COR-L47 (cell line): ENCODE results near the gene MYO5A.
"Not testable (repeated sequence)": the region's sequence is repeated elsewhere in the genome, so short reads cannot be mapped to it uniquely, and the experiment has no call there.

Experiments used
- DNase-seq: peaks from one replicate; lab custom pipeline; 2025; lab: John Stamatoyannopoulos, UW

The MYO5A gene

DNA sequence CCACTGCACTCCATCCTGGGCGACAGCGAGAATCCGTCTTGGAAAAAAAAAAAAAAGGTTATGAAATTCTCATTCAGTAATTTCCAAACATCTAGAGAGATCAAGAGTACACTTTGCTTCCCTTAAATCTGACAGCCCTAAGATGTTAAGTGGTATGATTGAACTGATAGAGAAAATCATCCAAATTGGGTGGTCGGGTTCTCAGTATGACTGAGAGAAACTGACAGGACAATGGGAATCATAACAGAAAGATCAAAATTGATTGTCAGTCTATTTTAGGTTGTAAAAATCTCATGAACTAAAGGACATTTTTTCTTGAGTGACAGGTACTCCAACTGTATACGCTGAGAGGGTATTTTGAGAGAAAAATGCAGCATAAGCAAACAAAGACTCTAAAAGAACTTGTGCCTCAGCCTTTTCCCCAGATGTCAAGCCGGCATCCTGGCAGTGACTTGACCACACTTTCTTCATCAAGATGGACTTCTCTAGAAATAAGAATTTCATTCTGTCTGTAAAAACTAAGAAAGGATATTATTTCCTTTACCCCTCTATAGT lies 65.8 kb downstream of the MYO5A start:
- no peak for DNase-seq

DNA sequence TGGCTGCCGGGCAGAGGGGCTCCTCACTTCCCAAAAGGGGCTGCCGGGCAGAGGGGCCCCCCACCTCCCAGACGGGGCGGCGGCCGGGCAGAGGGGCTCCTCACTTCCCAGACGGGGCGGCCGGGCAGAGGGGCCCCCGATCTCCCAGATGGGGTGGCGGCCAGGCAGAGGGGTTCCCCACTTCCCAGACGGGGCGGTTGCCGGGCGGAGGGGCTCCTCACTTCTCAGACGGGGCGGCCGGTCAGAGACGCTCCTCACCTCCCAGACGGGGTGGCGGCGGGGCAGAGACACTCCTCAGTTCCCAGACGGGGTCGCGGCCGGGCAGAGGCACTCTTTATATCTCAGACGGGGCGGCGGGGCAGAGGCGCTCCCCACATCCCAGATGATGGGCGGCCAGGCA lies 69.0 kb downstream of the MYO5A start:
- DNase-seq = not testable (repeated sequence)

DNA sequence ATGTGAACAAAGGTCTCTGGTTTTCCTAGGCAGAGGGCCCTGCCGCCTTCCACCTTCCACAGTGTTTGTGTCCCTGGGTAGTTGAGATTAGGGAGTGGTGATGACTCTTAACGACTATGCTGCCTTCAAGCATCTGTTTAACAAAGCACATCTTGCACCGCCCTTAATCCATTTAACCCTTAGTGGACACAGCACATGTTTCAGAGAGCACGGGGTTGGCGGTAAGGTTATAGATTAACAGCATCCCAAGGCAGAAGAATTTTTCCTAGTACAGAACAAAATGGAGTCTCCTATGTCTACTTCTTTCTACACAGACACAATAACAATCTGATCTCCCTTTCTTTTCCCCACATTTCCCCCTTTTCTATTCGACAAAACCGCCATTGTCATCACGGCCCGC lies 69.4 kb downstream of the MYO5A start:
- DNase-seq = not testable (repeated sequence)

DNA sequence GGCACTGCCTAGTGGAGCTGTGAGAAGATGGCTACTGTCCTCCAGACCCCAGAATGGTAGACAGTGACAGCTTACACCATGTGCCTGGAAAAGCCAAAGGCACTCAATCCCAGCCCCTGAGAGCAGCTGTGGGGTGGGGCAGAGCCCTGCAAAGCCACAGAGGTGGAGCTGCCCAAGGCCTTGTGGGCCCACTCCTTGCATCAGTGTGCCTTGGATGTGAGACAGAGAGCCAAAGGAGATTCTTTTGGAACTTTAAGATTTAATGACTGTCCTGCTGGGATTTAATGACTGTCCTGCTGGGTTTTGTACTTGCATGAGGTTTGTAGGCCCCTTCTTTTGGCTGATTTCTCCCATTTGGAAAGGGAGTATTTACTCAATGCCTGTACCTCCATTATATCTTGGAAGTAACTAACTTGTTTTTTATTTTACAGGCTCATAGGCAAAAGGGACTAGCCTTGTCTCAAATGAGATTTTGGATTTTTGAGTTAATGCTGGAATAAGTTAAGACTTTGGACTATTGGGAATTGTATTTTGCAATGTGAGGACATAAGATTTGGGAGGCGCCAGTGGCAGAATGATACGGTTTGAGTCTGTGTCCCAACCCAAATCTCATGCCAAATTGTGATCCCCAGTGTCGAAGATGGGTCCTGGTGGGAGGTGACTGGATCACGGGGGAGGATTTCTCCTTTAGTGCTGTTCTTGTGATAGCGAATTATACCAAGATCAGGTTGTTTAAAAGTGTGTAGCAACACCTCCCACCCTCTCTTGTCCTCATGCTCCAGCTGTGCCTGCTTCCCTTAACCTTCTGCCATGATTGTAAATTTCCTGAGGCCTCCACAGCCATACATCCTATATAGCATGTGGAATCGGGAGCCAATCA lies 80.4 kb downstream of the MYO5A start:
- no peak for DNase-seq

DNA sequence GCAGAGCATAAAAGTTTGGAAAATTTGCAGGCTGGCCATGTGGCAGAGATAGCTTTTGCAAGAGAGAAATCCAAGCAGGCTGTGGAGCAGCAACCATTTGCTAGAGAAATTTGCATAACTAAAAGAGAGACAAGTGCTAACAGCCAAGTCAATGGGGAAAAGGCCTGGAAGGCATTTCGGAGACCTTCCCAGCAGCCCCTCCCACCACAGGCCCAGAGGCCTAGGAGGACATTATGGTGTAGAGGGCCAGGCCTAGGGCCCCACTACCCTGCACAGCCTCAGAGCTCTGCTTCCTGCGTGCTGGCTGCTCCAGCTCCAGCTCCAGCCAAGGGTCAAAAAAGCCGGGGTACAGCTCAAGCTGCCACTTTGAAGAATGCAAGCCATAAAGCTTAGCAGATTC lies 82.7 kb downstream of the MYO5A start:
- no peak for DNase-seq

DNA sequence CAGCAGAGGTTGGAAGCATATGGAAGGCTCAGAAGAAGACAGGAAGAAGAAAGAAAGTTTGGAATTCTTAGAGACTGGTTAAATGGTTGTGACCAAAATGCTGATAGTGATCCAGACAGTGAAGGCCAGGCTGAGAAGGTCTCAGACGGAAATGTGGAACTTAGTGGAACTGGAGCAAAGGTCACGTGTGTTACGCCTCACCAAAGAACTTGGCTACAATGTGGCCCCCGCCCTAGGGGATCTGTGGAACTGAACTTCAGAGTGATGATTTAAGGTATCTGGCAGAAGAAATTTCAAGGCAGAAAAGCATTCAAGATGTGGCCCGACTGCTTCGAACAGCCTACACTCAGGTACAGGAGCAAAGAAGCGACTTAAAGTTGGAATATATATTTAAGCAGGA lies 83.1 kb downstream of the MYO5A start:
- no peak for DNase-seq

DNA sequence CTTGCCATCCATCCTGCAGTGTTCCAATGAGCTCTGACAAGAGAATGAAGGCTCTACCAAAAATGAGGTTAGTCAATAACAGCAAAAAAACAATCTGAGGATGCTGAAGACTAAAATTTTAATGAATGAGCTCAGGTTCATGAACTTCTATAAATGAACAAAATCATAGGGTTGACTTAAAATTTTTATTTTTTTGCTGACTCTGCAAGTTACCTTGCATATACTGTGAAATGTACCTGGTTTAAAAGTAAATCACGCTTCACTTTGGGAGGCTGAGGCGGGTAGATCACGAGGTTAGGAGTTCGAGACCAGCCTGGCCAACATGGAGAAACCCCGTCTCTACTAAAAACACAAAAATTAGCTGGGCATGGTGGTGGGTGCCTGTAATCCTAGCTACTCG lies 85.5 kb downstream of the MYO5A start:
- DNase-seq = not testable (repeated sequence)

DNA sequence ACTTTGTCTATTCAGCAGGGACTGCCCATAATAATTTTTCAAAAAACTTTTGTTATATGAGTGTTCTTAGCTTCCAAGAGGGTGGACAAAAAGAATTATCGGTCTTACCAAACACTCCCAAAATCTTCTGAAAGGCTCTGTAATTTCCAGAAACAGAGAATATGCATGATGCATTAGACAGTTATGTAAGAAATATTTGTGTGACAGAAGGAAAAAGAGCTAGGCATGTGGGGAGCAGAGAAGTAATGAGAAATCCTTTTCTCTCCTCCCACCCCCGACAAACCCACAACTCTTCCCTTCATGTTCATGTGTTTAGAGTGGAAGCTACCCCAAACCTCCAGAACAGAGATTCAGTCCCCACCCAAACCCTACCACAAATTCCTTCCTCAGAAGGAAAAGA lies 86.8 kb downstream of the MYO5A start:
- no peak for DNase-seq

DNA sequence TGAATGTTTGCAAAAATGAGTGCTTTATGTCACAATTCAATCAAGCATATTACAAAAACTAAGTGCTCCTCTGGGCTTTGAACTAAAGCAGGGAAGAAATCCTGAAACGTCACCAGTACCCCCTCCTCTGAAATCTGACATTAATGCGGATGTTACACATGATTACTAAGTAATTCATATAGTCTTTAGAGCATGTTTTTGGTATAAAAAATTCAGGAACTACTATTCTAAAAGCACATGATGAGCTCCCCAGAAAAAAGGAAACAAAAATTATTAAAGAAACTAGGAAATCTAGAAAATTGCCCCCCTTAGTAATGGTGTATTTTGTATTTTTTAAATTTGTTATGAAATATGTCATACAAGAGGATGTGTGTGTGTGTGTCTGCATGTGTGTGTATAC lies 87.7 kb downstream of the MYO5A start:
- DNase-seq = no peak

DNA sequence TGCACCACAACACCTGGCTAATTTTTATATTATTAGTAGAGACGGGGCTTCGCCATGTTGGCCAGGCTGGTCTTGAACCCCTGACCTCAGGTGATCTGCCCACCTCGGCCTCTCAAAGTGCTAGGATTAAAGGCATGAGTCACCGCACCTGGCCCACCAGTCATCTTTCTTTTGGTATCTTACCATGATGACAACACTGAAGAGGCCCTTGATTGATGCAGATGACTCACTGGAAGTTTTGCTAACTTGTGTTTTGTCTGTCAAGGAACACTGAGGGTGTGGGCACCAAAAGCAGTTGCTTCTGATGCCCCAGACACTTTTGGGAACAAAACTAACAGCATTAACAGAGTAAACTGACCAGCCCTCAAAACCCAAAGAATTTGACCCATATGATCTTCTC lies 88.3 kb downstream of the MYO5A start:
- DNase-seq = no peak

DNA sequence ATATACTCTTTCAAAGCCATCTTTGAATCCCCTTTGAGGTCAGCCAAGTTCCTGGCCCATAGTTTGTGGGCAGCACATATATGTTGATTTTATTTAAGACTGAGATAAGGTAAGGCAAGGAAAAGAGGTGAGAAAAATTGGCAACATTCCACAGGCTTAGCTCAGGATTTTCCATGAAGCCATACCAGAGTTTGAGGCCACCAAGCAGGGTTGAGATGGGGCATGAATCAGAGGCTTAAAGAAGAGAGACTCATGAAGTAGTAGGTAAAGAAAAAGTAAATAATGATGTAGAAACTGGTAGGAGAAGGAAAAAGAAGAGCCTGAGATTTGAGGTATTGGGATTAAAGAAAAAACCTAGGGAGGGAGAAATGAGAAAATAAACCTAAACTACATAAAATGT lies 89.2 kb downstream of the MYO5A start:
- DNase-seq = no peak

DNA sequence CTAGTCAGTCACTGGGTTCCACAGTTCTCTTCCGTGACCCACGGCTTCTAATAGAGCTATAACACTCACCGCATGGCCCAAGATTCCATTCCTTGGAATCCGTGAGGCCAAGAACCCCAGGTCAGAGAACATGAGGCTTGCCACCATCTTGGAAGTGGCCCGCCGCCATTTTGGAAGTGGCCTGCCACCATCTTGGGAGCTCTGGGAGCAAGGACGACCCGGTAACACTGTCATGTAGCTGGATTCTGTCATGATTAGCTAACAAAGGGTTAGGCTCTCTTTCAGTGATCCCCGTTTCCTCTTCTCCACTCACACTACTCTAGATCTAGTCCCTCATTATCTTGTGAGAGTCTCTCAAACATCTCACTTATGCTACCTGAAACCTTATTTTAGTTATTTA lies 89.6 kb downstream of the MYO5A start:
- not testable (repeated sequence) for DNase-seq

DNA sequence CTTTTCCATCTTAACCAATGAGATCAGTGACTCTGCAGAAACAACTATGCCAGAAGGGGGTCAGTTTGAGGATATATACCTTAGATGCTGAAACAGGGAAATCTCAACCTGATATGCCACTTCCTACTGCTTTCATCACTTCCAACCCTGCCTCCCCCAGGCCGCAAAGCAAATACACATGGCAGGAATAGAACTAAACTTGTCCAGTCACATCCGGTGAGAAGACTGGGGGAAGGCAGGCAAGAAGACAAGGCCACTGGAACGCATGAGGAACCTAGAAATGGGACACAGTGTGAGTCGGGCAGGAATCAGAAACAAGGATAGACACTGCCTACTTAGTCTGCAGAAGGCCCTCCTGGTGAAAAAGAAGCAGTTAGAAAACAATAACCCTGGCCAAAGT lies 90.6 kb downstream of the MYO5A start:
- DNase-seq = no peak

DNA sequence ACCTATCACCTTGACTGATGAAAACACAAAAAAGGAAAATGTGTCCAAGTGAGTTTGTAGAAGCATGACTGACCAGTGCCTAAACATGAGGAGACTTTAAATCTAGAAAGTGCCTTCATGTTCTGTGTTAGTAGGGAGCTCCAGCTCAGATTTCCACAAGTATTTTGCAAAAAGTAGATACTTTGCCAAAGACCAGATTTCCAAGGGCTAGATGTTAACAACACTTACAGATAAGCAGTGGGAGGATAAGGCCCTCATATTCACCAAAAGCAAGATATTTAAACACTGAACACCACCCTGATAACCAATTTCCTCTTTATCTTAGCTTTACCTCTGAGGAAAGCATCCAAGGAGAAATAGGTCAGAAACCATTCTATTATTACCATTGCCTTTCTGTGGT lies 91.0 kb downstream of the MYO5A start:
- no peak for DNase-seq

DNA sequence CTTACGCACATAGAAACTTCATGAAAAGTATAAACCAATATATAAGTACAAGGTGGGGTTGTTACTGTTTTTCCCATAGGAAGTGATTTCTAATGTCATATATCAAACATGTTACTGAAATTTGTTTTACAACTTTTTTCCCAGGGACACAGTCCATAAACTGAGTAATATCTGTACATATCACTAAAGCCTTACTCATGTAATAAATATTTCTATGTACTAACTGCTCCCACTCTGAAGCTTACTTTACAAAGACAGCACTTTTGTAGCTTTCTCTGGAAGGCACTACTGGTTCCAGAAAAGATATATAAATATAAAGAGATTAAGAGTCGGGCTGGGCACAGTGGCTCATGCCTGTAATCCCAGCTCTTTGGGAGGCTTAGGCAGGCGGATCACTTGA lies 91.7 kb downstream of the MYO5A start:
- DNase-seq = no peak

DNA sequence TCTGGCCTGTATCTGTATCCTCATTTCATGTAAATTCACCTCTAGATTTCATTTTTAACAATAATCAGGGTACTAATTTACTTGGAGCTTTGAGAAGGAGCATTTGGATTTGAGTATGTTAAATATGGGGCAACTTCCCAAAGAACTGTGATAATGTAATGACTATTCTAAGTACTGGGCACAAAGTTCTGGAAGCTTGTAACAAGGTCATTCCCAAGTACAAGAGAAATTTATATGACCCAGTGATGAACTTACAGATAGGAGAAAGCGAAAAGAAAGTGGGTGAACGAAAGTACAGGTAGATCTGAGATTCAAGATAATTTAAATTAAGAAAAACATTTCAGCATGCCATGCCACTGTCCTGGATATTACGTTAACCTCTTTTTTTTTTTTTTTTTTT lies 93.8 kb downstream of the MYO5A start:
- DNase-seq = no peak

DNA sequence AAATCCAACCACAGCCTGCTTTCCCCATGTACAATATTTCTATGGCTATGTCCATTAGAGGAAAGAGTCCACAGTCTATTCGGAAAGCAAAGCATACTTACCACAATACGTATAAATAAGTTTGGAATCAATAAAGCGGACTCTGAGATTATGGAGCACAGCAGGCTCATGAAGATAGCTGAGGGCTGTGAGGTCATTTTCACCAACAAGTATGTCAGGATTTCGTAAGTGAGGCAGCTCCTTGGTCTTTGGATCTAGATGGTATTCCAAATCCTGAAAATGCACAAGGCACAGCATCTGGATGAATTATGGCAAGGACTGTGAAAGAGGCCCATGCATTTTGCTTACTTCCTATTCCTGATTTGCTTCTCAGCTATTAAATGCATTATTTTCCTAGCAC lies 100.4 kb downstream of the MYO5A start:
- DNase-seq = no peak

DNA sequence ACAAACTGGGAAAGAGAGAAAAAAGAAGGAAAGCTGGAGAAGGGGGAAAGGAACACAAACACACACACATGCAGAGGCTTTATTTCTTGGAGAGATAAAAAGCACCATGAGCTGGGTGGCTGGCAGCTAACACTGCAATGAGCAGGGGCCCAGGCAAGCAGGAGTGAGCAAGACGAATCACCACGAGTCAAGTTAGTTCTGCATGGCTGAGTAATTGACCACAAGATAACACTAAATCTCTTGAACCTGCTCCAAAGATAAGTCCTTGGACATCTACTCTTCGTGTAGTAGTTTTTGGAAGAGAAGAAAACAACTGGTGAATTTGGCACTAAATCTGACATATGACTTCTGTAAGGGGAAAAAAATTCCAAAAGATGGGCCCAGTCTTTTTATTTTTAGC lies 100.9 kb downstream of the MYO5A start:
- DNase-seq = no peak

DNA sequence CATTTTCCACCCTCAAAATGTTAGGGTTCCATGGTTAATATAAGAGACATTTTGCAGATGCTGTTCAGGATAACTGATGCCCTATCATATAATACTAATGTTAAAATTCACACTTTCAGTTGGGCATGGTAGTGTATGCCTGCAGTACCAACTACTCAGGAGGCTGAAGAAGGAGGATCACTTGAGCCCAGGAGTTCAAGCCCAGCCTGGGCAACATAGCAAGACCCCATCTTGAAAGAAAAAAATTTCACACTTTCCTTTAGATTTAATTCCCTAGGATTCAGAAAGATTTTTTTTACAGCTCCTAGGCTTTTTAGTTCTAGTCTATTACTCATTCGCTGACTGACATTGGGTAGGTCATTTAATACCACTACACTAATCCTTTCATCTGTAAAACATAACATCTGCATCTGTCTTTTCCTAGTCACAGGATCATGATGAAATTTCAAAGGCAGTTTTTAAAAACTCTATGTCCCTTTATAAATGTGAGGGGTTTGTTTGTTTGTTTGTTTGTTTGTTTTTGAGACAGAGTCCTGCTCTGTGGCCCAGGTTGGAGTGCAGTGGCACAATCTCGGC lies 103.7 kb downstream of the MYO5A start:
- DNase-seq = no peak

DNA sequence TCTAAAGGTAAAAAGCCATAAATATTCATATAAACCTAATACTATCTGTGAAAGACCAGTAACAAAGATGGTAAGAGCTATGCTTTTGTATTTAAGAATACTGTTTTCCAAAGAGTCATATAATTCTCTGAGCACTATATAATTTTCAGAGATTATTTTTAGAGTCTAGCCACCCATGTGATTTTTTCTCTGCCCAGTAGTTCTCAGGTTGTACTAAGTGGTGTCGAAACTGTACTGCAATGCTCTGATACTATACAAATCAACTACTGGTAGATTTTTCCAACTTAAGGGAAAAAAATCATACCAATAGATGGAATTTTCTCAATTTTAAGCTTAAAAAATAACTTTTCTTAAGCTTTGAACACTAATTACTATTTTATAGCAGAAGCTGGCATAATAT lies 104.8 kb downstream of the MYO5A start:
- DNase-seq = no peak

DNA sequence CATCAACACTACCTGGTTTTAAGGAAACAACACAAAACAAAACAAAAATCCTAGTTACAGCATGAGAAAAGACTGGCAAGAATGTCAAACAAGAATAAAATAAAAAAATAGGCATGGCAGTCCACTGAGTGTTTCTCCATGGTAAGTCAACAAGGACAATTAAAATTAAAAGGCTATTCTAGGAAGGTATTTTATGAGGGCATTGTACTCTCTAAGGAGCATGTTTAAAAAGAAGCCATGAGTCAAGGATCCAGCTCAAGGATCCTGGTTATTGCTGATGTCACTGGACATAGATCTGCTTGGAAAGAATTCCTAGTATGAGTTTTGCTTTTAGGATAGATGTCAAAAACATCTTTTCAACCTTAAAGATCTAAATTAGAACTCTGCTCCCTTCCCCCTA lies 106.7 kb downstream of the MYO5A start:
- no peak for DNase-seq

DNA sequence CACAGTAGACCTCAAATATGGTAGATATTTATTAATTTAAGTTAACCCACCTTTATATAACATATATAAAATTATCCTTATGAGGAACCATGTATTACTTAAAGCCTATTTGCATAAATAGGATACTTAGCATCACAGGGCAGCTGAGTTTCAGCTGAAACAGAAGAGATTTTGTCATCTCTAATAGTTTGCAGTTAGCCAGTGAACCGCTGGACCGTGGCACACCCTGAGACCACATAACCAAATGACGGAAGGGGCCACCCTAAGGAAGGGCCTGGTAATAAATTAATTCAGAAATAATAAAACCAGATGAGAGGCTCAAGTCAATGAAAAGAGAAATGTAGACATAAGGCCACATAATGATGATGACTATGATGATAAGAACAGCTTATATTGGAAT lies 107.7 kb downstream of the MYO5A start:
- DNase-seq = no peak

DNA sequence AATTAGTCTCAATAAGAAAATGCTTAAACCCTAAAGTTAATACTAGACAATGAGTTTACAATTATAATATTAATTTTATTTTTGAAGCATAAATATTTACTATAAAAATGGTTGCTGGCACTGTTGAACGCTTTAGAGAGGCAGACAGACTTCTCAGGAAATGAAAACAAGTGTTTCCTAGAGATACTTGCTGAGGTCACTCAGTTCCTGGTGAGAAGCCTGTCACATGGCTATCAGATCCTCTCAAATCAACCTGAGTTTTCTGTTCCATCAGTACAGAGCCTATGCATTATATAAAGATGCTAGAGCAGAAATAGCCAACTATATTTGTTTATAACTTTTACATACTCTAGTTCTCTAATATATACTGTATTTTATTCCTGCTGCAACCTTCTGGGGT lies 109.2 kb downstream of the MYO5A start:
- no peak for DNase-seq

DNA sequence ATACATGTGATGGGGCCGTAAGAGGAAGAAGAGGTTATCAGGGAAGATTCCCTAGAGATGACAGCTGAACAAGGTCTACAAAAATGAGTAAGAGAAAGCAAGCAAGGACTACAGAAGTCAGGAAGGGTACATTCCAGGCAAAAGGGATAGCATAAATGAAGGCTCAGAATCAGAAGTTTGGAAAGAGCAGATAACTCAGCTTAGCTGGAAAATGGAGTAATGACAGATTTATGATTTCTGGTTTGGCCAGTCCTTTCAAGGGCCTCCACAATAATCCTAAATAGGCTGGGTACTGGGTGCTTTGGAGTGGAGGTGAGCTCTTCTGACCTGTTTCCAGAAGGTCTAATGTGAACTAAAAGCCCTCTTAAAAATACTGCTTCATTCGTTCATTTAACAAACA lies 110.7 kb downstream of the MYO5A start:
- DNase-seq = no peak
